ENCODE data around the gene SMAP1. TPM values are rescaled to one million over a fixed set of nuclear protein-coding genes. Genes with fewer than 3 reads are reported as not detected.

The SMAP1 gene
- total and polyA plus RNA-seq, 9 of the 15 experiments (the other 6 are each of a cell fraction or from before 2014, with no cell fraction given), result 11.4 to 26.4 (median 15.5) TPM

GRCh38 chr6:70844301-70844700 is 176.6 kb downstream of the SMAP1 start:
- CTCF ChIA-PET (ENCODE audit: low intra/inter-chr PET ratio), result no interaction called here
- Histone ChIP-seq H3K9me3 (replicated peaks; ENCODE audit: control insufficient read depth, insufficient read depth, low read depth, low read length) (no peaks in the 10 kb centered on the region), H3K27me3 (ENCODE audit: control insufficient read depth in 2 of 2, insufficient read depth in 2 of 2, low read length in 2 of 2) (no peaks in the 10 kb centered on the region), H3K27ac (ENCODE audit: extremely low read depth, low read depth, low read length) (no peak overlapping the region), H3K4me1 (replicated peaks in 1 of 2; ENCODE audit: control insufficient read depth in 2 of 2, insufficient read depth in 2 of 2, low read length in 2 of 2) (peaks cover 0 to 3% of the 10 kb centered on the region in 2 experiments; a peak in 2 of 5 replicates), H3K79me2 (ENCODE audit: control insufficient read depth, insufficient read depth, low read length) (no peaks in the 10 kb centered on the region), H3K9ac (ENCODE audit: insufficient read depth in 1 of 2, low read depth in 2 of 2, low read length in 2 of 2) (no peak overlapping the region), H4K20me1 (replicated peaks; ENCODE audit: control insufficient read depth, insufficient read depth, low read length) (peaks cover 2% of the 10 kb centered on the region; the same call in 1 of the 2 replicates), H2AFZ (ENCODE audit: low read depth, low read length) (no peak overlapping the region), H3K4me3 (no peak overlapping the region), H3K9me1 (ENCODE audit: control insufficient read depth, insufficient read depth, low read length) (no peaks in the 10 kb centered on the region), H3K36me3 (ENCODE audit: control insufficient read depth, insufficient read depth, low read length) (no peaks in the 10 kb centered on the region), H3K4me2 (ENCODE audit: insufficient read depth, low read length) (no peak overlapping the region)
- 58% methylated on average over 1 of the region's 1 CpG for WGBS (ENCODE audit: insufficient coverage, low coverage, missing lambda C conversion rate)
- TF ChIP-seq PHTF2 (CRISPR knock-in tag; IDR thresholded peaks at IDR 0.05) (no peak), HDAC8 (tag; IDR thresholded peaks at IDR 0.05) (no peak), ZC3H4 (CRISPR knock-in tag; IDR thresholded peaks at IDR 0.05; ENCODE audit: borderline replicate concordance) (no peak), CREB5 (CRISPR knock-in tag; IDR thresholded peaks at IDR 0.05) (no peak), SOX6 (IDR thresholded peaks at IDR 0.05) (no peak), TAL1 (IDR thresholded peaks at IDR 0.05) (no peak), BRD4 (IDR thresholded peaks at IDR 0.05) (no peak), RBM22 (IDR thresholded peaks at IDR 0.05; ENCODE audit: low read depth, low read length, poor library complexity, severe bottlenecking) (no peak), TAF1 (IDR thresholded peaks at IDR 0.05; ENCODE audit: control insufficient read depth, extremely low read depth, insufficient read depth, low read length, severe bottlenecking) (no peak), ZNF699 (CRISPR knock-in tag; IDR thresholded peaks at IDR 0.05; ENCODE audit: insufficient replicate concordance) (no peak), ZNF3 (CRISPR knock-in tag; IDR thresholded peaks at IDR 0.05) (no peak), CLOCK (CRISPR knock-in tag; IDR thresholded peaks at IDR 0.05; ENCODE audit: borderline replicate concordance) (no peak)
- FAIRE-seq (no peak), DNase-seq (ENCODE audit: extremely low read depth in 1 of 4, low spot score in 3 of 4) (no peak), ATAC-seq (no peak)
- in situ Hi-C loops (cut with MboI), result no loop called here
- POLR2A ChIA-PET, result no interaction called here
- intact Hi-C loops (cut with micrococcal nuclease), result no loop called here
- BruUV-seq (replicated peaks), result no TSS peak

Measured in K562 (cell line).